GM18507 (cell line): ENCODE results near the gene GNAT2.

Experiments used
- DNase-seq: peaks from one replicate; pipeline ENCODE4 v3.0.0; 2011; ENCODE audit warnings: low read depth; ENCODE audit not compliant: insufficient read length; ENCODE audit errors: extremely low spot score
- FAIRE-seq: peaks from 2 replicates; lab custom pipeline; 2011; peaks lifted over from hg19 to GRCh38; lab: Jason Lieb, UNC

GNAT2 gene

GRCh38 chr1:109570414-109570813, 49.0 kb downstream of the GNAT2 start:
- FAIRE-seq (no peak), DNase-seq (no peak)

GRCh38 chr1:109569323-109569722, 50.1 kb downstream of the GNAT2 start:
- no peak for DNase-seq
- FAIRE-seq, result no peak

GRCh38 chr1:109567877-109568672, 51.3 kb downstream of the GNAT2 start:
- DNase-seq (no peak), FAIRE-seq (peak; percentile 9)

GRCh38 chr1:109566982-109567381, 52.4 kb downstream of the GNAT2 start:
- no peak for DNase-seq
- FAIRE-seq, result no peak

GRCh38 chr1:109565241-109565640, 54.2 kb downstream of the GNAT2 start:
- no peak for FAIRE-seq
- no peak for DNase-seq

GRCh38 chr1:109564194-109564878, 55.1 kb downstream of the GNAT2 start:
- FAIRE-seq (no peak), DNase-seq (no peak)

GRCh38 chr1:109559995-109560394, 59.4 kb downstream of the GNAT2 start:
- FAIRE-seq (peak; percentile 9), DNase-seq (no peak)

- no peak for DNase-seq
- no peak for FAIRE-seq
Observed at GRCh38 chr1:109557520-109557919, 61.9 kb downstream of the GNAT2 start.

GRCh38 chr1:109556563-109556962, 62.9 kb downstream of the GNAT2 start:
- DNase-seq (no peak), FAIRE-seq (no peak)
